PFSK-1 (cell line): ENCODE measurements around the gene PCSK2.

ENCODE experiments used
- FOXP2 ChIP-seq: optimal IDR thresholded peaks from 2 replicates; pipeline ENCODE3; 2011; ENCODE audit warnings: borderline replicate concordance, control low read depth, inconsistent platforms; ENCODE audit not compliant: insufficient read depth; ENCODE audit errors: extremely low read length, extremely low read depth
- POLR2AphosphoS5 ChIP-seq: IDR thresholded peaks from 2 replicates; pipeline ENCODE4 v1.6.1; 2012; ENCODE audit warnings: low read depth, mild to moderate bottlenecking, control low read depth, low read length, moderate library complexity
- REST ChIP-seq, 2 experiments: IDR thresholded peaks; 2 replicates each; pipeline versions ENCODE4 v1.6.1 to v1.8.0; 2011 to 2012; ENCODE audit warnings: low read depth in 2 of 2, low read length in 2 of 2, control low read depth in 1 of 2, inconsistent platforms in 1 of 2, mild to moderate bottlenecking in 1 of 2, moderate library complexity in 1 of 2; ENCODE audit not compliant: insufficient read depth in 1 of 2
- SIN3A ChIP-seq: IDR thresholded peaks from 2 replicates; pipeline ENCODE4 v1.6.1; 2012; ENCODE audit warnings: mild to moderate bottlenecking, low read length, moderate library complexity, borderline replicate concordance; ENCODE audit not compliant: insufficient read depth
- TAF1 ChIP-seq: IDR thresholded peaks from 2 replicates; pipeline ENCODE4 v1.6.1; 2012; ENCODE audit warnings: low read length, control low read depth, borderline replicate concordance; ENCODE audit not compliant: insufficient read depth

Gene PCSK2

GRCh38 chr20:17281478-17281877, 54.6 kb downstream of the PCSK2 start:
- TF ChIP-seq FOXP2 (no peak), REST (IDR thresholded peaks at IDR 0.05; ENCODE audit: insufficient read depth in 1 of 2, low read depth in 2 of 2, low read length in 2 of 2) (no peak), POLR2AphosphoS5 (no peak), TAF1 (no peak), SIN3A (no peak)

- TF ChIP-seq TAF1 (no peak), POLR2AphosphoS5 (no peak), SIN3A (no peak), FOXP2 (no peak), REST (IDR thresholded peaks at IDR 0.05; ENCODE audit: insufficient read depth in 1 of 2, low read depth in 2 of 2, low read length in 2 of 2) (no peak)
Observed at GRCh38 chr20:17282501-17282900, 55.7 kb downstream of the PCSK2 start.

- TF ChIP-seq TAF1 (no peak), REST (IDR thresholded peaks at IDR 0.05; ENCODE audit: insufficient read depth in 1 of 2, low read depth in 2 of 2, low read length in 2 of 2) (no peak), SIN3A (no peak), POLR2AphosphoS5 (no peak), FOXP2 (no peak)
Observed at GRCh38 chr20:17287503-17287902, 60.7 kb downstream of the PCSK2 start.

- TF ChIP-seq POLR2AphosphoS5 (no peak), REST (IDR thresholded peaks at IDR 0.05; ENCODE audit: insufficient read depth in 1 of 2, low read depth in 2 of 2, low read length in 2 of 2) (no peak)
Observed at GRCh38 chr20:17287998-17288397, 61.2 kb downstream of the PCSK2 start.

- TF ChIP-seq TAF1: no peak
- no peak for TF ChIP-seq REST (IDR thresholded peaks at IDR 0.05; ENCODE audit: insufficient read depth in 1 of 2, low read depth in 2 of 2, low read length in 2 of 2)
- no peak for TF ChIP-seq SIN3A
- TF ChIP-seq POLR2AphosphoS5: no peak
- no peak for TF ChIP-seq FOXP2
Observed at GRCh38 chr20:17295151-17295726, 68.4 kb downstream of the PCSK2 start.
